NCI-H2196 (cell line): ENCODE results near the gene RDH13.
"Not testable (repeated sequence)": the region's sequence is repeated elsewhere in the genome, so short reads cannot be mapped to it uniquely, and the experiment has no call there.

Experiments
- DNase-seq: peaks from one replicate; lab custom pipeline; 2025; ENCODE audit not compliant: unreplicated experiment; lab: John Stamatoyannopoulos, UW

The RDH13 gene

DNA sequence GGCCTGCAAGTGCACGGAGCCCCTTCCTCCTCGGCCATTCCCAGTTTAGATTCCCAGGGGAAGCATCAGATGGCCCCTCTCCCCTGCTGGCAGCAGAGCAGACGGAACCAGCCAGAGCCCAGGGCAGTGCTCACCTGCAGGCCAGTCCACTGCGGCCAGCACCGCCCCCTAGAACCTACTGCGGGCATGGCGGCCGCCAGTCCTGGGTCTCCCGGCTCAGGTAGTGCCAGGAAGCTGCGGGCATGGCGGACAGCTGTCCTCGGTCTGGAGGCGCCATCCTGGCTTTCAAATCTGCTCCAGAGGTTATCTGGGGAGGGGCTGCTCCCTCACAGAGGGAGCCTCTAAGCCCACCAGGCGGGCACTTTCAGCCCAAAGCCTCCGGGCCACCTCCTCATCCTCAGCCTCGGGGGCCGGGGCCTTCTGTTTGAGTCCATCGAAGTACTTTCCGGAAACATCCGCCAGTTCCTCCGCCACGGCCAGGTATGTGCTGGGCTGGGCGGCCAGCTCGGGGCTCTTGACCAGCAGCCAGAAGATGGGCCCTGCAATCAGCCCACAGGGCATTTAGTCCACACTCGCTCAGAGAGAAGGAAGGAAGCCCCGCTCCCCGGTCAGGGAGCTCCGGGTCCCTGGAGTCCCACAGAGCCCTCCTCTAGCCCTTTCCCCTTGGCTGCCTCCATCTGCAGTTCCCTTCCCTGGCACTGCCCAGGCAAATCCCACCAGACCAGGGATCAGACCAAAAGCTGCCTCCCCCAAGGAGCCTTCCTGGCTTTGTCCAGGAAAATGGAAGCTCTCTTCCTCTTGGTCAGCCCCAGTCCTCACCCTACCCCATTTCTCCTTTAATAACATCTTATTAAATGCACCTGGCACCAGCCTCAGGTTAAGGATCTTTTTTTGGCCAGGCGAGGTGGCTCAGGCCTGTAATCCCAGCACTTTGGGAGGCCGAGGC lies 17.9 kb downstream of the RDH13 start:
- no peak for DNase-seq

DNA sequence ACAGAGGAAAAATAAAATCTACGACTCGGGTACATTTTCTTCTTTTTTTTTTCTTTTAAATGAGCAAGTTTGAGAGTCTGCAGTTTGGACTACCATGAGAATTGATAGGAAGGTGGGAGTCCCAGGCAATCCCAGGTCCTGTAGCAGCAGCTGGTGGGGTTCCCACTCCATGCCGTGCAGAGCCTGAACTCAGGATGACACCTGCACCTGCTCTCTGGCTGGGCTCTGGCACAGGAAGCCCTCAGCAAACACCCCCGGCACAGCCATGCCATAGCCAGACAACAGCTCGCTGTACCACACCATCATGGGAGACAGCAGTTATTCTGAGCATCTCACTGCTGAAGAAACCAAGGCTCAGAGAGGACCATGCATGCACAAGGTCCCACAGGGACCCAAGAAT lies 18.7 kb downstream of the RDH13 start:
- no peak for DNase-seq

DNA sequence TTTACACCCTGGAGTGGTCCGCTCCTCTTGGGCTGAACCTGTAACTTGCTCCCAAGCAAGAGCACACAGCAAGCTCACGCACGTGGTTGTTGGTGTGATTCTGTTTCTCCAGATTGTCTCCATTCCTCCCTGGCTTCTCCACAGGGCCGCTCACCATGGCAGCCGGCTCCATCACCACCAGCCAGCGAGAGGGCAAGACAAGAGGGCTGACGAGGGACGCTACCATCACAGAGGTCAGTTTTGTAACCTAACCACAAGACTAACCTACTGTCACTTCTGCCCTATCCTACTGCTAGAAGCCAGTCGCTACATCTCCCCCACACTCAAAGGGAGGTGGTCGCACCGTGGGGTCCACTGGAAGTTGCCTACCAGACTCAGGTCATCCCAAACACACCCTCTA lies 20.3 kb downstream of the RDH13 start:
- DNase-seq: no peak

DNA sequence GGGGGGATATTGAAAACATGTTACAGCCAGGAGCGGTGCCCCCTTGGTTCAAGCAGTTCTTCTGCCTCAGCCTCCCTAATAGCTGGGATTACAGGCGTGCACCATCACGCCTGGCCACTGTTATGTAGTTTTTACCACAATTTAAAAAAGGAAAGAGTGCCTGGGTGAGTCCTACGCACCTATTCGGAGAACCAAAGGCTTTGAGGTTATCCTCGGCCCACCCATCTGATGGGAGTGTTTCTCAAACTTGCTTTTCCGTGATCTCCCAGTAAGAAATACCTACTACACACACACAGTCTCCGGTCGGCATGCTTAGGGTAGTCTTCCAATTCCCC lies 20.6 kb downstream of the RDH13 start:
- DNase-seq: no peak

DNA sequence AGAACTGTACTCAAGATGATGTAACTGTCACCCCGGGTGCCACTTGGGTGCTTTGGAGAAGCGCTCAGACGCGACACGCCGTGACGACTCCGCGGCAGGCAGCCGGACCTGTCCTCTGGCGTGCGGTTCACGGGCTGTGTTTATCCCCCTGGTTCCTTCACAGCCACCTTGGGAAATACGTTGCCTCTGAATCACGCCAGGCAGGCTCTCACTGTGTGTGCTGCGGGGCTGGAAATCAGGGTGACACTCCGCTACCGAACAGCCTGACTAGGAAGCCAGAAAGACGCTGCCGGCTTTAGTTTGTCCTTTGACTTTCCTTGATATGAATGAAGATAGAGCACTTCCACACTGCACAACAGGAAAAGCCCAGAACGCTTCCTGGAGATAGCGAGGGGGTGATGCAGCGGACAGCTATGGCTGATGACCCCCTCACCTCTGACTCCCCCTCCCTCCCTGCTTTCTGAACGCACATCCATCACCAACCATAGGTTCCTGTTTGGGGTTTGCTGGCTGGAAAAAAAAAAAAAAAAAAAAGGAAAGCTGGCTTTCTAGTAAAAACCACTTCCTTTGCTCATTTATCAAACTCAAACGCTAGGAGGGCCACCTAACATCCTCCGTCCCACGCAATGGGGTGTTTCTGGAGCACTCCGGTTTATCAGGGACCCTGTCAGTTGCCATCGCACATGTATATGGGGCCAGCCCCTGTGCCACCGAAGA lies 21.2 kb downstream of the RDH13 start:
- DNase-seq: no peak

DNA sequence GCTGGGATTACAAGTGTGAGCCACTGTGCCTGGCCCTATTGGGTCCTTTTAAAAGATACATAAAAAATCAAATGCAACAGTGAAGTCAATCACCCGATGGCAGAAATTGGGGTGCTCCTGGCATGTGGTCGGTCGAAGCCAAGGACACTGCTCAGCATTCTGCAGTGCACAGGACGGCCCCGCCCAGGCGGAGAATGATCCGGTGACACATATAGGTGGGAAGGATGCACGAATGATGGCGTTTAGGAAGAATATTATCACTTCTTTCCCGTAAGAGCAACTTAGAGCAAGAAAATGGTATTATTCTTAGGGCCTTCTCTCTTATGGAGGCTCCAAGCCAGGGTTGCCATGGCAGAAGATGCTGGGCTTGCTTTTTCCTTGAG lies 21.7 kb downstream of the RDH13 start:
- DNase-seq: no peak

DNA sequence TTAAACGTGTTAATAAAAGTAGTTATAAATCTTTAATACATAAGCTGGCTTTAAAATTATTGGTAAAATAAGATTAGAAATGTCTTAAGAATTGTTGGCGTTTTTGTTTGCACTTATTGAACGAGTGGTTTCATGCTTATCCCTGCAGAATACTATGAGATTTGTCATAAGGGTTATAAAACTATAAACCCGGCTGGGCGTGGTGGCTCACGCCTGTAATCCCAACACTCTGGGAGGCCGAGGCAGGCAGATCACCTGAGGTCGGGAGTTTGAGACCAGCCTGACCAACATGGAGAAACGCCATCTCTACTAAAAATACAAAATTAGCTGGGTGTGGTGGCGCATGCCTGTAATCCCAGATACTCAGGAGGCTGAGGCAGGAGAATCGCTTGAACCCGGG lies 22.3 kb downstream of the RDH13 start:
- DNase-seq: not testable (repeated sequence)

DNA sequence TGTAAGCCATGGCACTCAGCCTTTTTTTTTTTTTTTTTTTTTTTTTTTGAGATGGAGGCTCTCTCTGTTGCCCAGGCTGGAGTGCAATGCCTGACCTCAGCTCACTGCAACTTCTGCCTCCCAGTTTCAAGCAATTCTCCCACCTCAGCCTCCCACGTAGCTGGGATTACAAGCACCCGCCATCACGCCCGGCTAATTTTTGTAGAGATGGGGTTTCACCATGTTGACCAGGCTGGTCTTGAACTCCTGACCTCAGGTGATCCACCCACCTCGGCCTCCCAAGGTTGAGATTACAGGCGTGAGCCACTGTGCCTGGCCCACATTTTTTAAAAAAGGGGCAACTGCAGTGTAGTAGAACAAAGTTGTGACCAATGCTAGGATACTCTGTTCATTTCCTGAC lies 25.3 kb downstream of the RDH13 start:
- not testable (repeated sequence) for DNase-seq

DNA sequence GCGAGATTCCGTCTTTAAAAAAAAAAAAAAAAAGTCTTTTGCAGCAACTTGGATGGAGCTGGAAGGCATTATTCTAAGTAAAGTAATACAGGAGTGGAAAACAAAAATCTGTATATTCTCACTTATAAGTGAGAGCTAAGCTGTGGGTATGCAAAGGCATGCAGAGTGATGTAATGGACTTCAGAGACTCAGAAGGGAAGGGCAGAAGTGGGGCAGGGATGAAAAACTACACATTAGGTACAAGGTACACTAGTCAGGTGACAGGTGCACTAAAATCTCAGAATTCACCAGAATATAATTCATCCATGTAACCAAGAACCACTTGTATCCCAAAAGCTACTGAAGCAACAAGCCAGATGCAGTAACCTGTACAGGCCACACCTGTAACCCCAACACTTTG lies 26.9 kb downstream of the RDH13 start:
- DNase-seq: no peak

DNA sequence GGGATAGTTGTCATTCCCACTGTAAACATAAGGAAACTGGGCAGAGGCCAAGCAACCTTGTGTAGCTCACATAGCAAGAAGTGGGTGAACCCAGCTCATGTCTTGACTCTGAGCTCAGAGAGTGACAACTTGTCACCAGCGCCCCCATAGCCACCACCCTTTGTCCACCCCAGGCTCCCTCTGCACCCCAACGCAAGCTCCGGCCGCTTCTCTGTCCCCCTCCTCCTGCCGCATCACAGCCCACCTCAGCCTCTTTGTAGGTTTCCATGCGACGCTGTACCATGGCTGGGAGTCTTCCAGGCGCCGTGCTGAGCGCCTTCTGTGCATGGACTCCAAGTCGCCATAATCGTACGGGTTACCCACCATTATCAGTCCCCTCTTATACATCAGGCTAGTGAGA lies 28.2 kb downstream of the RDH13 start:
- no peak for DNase-seq

DNA sequence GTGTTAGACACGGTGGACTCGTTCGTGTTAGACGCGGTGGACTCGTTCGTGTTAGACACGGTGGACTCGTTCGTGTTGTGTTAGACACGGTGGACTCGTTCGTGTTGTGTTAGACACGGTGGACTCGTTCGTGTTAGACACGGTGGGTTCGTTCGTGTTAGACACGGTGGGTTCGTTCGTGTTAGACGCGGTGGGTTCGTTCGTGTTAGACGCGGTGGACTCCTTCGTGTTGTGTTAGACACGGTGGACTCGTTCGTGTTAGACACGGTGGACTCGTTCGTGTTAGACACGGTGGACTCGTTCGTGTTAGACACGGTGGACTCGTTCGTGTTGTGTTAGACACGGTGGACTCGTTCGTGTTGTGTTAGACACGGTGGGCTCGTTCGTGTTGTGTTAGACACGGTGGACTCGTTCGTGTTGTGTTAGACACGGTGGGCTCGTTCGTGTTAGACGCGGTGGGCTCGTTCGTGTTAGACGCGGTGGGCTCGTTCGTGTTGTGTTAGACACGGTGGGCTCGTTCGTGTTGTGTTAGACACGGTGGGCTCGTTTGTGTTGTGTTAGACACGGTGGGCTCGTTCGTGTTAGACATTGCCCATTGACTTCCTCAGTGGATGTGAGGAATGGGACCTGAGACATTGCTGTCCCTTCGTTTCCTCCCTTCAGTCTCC lies 29.8 kb downstream of the RDH13 start:
- DNase-seq: not testable (repeated sequence)

DNA sequence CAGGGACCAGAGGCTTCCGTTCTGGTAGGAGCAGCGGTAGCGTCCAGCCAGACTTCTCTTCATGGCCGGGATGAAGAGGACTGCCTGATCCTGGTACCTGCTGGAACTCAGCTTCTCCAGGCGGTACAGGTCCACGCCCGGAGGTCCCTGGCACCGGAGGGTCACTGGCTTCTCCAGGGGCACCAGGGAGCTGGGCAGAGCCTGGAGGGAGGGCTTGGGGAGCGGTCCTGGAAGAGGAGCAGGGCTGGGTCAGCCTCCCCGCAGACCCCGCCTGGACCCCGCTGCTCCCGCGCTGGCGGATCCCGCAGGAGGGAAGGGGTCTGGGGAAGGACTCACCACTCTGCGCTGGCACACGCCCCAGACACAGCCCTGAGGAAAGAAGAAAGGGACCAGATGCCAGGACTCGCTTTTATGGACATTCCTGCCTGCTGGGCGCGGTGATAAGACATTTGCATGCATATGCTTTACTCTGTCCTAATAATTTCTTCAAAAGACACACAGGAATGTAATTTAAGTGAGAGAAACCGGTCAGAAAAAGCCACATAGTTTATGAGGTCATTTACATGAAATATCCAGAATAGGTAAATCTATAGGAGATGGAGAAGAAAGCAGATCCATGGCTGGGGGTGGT lies 30.7 kb downstream of the RDH13 start:
- no peak for DNase-seq

DNA sequence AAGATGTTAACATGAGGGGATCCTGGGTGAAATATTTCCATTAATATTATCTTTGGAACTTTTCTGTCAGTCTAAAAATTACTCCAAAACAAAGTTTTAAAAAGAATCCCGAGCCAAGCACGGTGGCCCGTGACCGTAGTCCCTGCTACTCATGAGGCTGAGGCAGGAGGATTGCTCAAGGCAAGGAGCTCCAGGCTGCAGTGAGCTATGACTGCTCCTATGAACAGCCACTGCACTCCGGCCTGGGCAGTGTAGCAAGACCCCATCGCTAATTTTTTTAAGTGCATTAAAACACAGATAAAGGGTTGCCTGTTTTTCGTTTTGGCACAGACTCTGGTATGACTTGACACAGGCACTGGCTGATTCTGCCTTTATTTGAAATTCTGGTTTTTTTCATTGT lies 31.8 kb downstream of the RDH13 start:
- no peak for DNase-seq

DNA sequence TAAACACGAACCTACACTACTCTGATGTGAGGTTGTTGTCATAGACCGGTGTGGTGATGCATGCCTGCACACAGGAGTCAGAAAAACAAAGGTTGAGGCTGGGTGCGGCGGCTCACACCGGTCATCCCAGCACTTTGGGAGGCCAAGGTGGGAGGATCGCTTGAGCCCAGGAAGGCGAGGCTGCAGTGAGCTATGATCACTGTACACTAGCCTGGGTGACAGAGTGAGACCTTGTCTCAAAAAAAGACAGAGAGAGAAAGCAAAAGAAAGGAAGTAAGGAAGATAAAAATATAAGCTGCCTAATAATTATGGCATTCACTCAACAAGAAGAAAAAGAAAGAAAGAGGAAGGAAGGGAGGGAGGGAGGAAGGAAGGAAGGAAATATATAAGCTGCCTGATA lies 34.2 kb downstream of the RDH13 start:
- DNase-seq: no peak

DNA sequence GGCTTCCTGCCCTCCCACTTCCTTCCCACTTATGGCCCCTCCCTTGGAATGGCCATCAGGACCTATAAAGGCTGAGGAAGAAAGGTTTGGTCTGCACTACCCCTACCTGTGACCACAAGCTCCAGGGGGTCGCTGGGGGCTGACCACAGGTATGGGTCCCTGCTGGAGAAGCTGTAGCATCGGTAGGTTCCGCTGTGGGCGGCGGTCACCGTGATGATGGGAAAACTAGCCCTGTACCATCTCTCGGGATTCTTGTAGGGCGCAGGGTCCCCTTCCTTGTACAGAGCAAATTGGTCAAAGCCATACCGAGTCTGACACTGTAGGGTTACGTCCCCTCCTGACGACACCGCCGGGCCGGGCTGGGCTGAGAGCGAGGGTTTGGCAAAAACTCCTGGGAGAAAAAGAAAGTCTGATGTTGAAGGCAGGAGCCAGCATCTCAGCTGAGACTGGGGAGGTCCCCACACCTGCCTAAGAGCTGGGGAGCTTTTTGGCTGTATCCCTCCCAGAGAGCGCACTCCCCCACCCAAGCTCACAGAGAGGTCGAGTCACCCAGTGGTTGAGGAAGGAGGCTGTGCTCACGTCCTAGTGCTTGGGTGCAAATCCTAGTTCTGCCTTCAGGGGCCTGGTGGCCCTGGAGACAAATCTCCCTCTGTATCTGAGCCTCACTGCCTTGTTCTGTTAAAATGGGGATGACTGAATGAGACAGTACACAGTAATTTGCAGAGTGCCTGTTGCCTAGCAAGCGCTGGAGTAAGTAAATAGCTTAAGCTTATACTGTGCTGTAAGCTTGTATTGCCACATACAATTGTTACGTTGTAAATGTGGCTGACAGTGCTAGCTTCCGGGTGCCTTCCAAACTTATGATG lies 35.2 kb downstream of the RDH13 start:
- no peak for DNase-seq

DNA sequence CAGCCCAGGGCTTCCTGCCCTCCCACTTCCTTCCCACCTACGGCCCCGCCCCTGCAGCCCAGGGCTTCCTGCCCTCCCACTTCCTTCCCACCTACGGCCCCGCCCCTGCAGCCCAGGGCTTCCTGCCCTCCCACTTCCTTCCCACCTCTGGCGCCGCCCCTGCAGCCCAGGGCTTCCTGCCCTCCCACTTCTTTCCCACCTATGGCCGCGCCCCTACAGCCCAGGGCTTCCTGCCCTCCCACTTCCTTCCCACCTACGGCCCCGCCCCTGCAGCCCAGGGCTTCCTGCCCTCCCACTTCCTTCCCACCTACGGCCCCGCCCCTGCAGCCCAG lies 35.8 kb downstream of the RDH13 start:
- DNase-seq: not testable (repeated sequence)

DNA sequence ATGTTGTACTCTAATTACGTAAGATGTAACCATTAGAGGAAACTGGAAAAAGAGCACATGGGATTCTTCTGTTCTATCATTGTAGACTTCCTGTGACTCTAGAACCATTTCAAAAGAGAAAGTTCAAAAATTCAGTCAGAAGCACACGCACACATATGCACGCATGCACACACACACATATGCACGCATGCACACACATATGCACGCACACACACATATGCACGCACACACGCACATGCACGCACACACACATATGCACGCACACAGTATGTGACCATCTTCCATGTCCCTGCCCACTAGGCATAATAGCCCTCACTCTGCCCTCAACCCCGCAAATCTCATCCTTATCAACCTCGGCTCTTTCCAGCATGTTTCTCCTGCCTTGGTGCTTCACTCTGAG lies 38.8 kb downstream of the RDH13 start:
- DNase-seq: no peak

DNA sequence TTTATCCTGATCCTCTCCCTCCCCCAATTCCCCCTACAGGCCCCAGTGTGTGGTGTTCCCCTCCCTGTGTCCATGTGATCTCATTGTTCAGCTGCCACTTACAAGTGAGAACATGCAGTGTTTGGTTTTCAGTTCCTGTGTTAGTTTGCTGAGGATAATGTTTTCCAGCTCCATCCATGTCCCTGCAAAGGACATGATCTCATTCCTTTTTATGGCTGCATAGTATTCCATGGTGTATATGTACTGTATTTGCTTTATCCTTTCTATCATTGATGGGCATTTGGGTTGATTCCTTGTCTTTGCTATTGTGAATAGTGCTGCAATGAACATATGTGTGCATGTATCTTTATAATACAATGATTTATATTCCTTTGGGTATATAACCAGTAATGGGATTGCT lies 42.6 kb downstream of the RDH13 start:
- not testable (repeated sequence) for DNase-seq

DNA sequence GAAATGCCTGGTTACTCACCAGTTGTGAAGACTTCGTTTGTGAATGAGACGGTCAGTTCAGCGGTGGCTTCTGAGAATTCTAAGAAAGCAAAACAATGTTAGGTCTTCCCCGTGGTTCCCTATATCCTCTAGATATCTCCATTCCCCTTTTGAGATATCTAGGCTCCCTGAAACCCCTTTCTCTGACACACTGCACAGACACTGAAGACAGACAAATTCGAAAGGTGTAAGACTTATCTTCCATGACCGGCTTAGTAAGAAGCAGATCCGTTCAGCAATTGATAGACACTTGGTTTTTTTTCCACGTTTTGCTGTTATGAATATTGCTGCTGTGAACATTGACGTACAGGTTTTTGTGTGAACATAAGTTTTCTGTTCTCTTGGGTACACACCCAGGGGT lies 44.3 kb downstream of the RDH13 start:
- DNase-seq: no peak

DNA sequence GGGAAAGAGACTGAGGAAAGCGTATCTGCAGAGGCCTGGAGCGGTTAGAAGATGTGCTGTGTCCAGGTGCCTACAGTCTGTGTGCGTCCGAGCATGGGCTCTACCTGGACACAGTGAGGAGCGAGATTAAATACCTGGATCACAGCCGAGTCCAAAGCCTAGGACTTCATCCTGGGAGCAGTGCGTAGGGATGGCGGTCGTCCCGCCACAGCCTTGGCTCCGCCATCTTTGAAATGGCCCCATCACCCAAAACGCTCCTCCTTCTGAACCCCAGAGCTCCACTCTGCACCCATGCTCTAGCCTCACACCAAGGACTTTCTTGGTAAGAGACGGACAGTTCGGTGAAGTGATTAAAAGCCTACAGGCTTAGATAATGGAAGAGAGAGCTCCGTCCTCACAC lies 44.7 kb downstream of the RDH13 start:
- DNase-seq: no peak

DNA sequence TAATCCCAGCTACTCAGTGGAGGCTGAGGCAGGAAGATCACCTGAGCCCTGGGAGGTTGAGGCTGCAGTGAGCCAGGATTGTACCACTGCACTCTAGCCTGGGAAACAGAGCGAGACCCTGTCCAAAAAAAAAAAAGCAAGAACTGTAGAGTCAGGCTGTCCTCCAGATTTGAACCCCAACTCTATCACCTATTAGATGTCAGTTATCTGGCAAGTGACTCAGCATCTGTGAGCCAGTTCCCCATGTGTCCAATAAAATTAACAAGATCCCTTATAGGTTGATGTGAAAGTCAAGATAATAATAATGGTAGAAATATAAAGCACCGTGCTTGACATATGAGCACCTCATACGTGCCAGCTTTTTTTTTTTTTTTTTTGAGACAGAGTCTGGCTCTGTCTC lies 46.9 kb downstream of the RDH13 start:
- DNase-seq: no peak
